ENCODE data around the gene GORASP2.

DNA sequence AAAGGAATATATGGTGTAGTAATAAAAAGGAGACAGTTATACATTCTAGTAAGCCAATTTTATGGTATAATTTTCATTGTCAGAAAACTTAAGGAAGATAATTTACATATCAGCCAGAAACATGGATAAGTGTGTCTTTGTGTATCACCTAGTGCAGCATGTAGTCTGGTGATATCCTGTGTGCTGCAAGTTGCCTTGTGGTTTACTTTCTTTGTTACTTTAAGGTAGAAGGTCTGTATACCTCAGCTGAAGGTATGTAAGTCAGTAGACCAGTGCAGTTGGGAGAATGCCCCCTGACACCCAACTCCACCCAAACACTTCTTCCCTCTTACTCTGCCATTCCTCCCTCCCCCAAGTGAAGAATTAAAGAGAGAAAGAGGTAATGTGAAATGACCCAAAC lies 11.0 kb downstream of the GORASP2 start:
- TF ChIP-seq TAF1 (IDR thresholded peaks at IDR 0.05; ENCODE audit: low read depth, low read length) (no peak), POLR2AphosphoS5 (IDR thresholded peaks at IDR 0.05; ENCODE audit: low read depth, low read length) (no peak), POU2F2 (IDR thresholded peaks at IDR 0.05; ENCODE audit: low read depth, low read length) (no peak)
